A549 (cell line): Measurements from ENCODE around the gene GRAMD2A. TPM values are rescaled to one million over a fixed set of nuclear protein-coding genes. Genes with fewer than 3 reads are reported as not detected.
A peak's percentile ranks its signal among the peaks of the same experiment; 100 is the strongest.

Experiments used
- ATAC-seq, 2 experiments: fragments of 200-7000 bp in 1 of 2; fragments of >200 bp in 1 of 2; cut with Nextera tagmentation in 1 of 2; cut with Tn5 transposase in 1 of 2; 3 replicates each; pipeline versions ENCODE4 v1.8.0 to v1.9.1; 2018 to 2020; ENCODE audit warnings: mild to moderate bottlenecking in 1 of 2, moderate library complexity in 1 of 2
- CTCF ChIA-PET: fragments of 300-600 bp; sonication (Branson Sonifier 250); formaldehyde crosslinking; extraction: SDS; loops from one replicate; lab custom pipeline; 2021; ENCODE audit warnings: antibody characterized with exemption, inconsistent platforms; lab: Yijun Ruan, JAX
- POLR2A ChIA-PET: fragments of 350-600 bp; formaldehyde crosslinking; extraction: SDS; loops from one replicate; lab custom pipeline; 2021; ENCODE audit warnings: antibody characterized with exemption, inconsistent platforms; lab: Yijun Ruan, JAX
- DNase-seq, 2 experiments: peaks; one replicate each; pipeline versions ENCODE4 v3.0.0 to v3.0.0-alpha.2; 2011 to 2016; ENCODE audit warnings: low read depth in 1 of 2, low spot score in 1 of 2
- FAIRE-seq: peaks from 2 replicates; lab custom pipeline; 2011; peaks lifted over from hg19 to GRCh38; lab: Jason Lieb, UNC
- H3K27ac ChIP-seq, 2 experiments: fragments of >200 bp; sonication (Bioruptor Twin); formaldehyde crosslinking; 3 replicates each; pipeline ENCODE4 v1.5.1; 2016 to 2017
- H3K4me1 ChIP-seq: fragments of >200 bp; sonication (Bioruptor Twin); formaldehyde crosslinking; 3 replicates; pipeline ENCODE4 v1.6.1; 2016
- H3K4me2 ChIP-seq: fragments of >200 bp; sonication (Bioruptor Twin); formaldehyde crosslinking; 3 replicates; pipeline ENCODE4 v1.6.1; 2016
- H3K4me3 ChIP-seq: fragments of >200 bp; sonication (Bioruptor Twin); formaldehyde crosslinking; 3 replicates; pipeline ENCODE4 v1.5.1; 2016
- H3K9me3 ChIP-seq: fragments of >200 bp; sonication (Bioruptor Twin); formaldehyde crosslinking; 3 replicates; pipeline ENCODE4 v1.6.1; 2016
- BHLHE40 ChIP-seq: IDR thresholded peaks from 2 replicates; pipeline ENCODE4 v1.6.1; 2012; ENCODE audit warnings: low read depth, low read length, inconsistent platforms
- CBX8 ChIP-seq: fragments of 200-600 bp; sonication (generic); IDR thresholded peaks from 2 replicates; pipeline ENCODE4 v1.6.1; 2016
- CEBPB ChIP-seq, 2 experiments: fragments of >200 bp in 1 of 2; sonication (Bioruptor Twin) in 1 of 2; formaldehyde crosslinking in 1 of 2; IDR thresholded peaks; 2 replicates each; pipeline ENCODE4 v1.6.1; 2012 to 2016
- CHD2 ChIP-seq: fragments of 150-350 bp; IDR thresholded peaks from 2 replicates; pipeline ENCODE4 v1.6.1; 2014; ENCODE audit warnings: low read length; ENCODE audit not compliant: partially characterized antibody
- CHD4 ChIP-seq: fragments of 200-600 bp; sonication (generic); IDR thresholded peaks from 2 replicates; pipeline ENCODE4 v1.6.1; 2016; ENCODE audit warnings: antibody characterized with exemption, mild to moderate bottlenecking, borderline replicate concordance
- E2F6 ChIP-seq: IDR thresholded peaks from 2 replicates; pipeline ENCODE4 v1.6.1; 2012; ENCODE audit warnings: low read depth, borderline replicate concordance
- EHMT2 ChIP-seq: fragments of 200-600 bp; sonication (generic); IDR thresholded peaks from 2 replicates; pipeline ENCODE4 v1.6.1; 2016; ENCODE audit warnings: antibody characterized with exemption, low read depth, mild to moderate bottlenecking, moderate library complexity
- ELK1 ChIP-seq: fragments of 150-350 bp; IDR thresholded peaks from 2 replicates; pipeline ENCODE4 v1.6.1; 2014; ENCODE audit warnings: low read depth, mild to moderate bottlenecking, low read length
- EP300 ChIP-seq, 2 experiments: fragments of >200 bp; sonication (Bioruptor Twin); formaldehyde crosslinking; IDR thresholded peaks; 2 replicates in 1 of 2; 3 replicates in 1 of 2; pipeline ENCODE4 v1.6.1; 2016 to 2017
- ESRRA ChIP-seq: fragments of 150-350 bp; IDR thresholded peaks from 2 replicates; pipeline ENCODE4 v1.6.1; 2014; ENCODE audit warnings: mild to moderate bottlenecking, low read length, borderline replicate concordance
- FOSL2 ChIP-seq, 2 experiments: fragments of 450-650 bp in 1 of 2; fragments of >200 bp in 1 of 2; sonication (Bioruptor Twin) in 1 of 2; formaldehyde crosslinking; IDR thresholded peaks; 2 replicates each; pipeline versions ENCODE4 v1.5.0 to v1.6.1; 2016 to 2020; ENCODE audit warnings: mild to moderate bottlenecking in 1 of 2, moderate library complexity in 1 of 2
- GATA3 ChIP-seq: IDR thresholded peaks from 2 replicates; pipeline ENCODE4 v1.6.1; 2012; ENCODE audit warnings: borderline replicate concordance
- HOXA7 ChIP-seq: fragments of 250-450 bp; sonication (Bioruptor Pico); IDR thresholded peaks from 2 replicates; pipeline ENCODE4 v1.5.0; 2020; ENCODE audit warnings: mild to moderate bottlenecking, moderate library complexity
- JUN ChIP-seq, 2 experiments: fragments of >200 bp; sonication (Bioruptor Twin); formaldehyde crosslinking; IDR thresholded peaks; 2 replicates in 1 of 2; 3 replicates in 1 of 2; pipeline ENCODE4 v1.6.1; 2016 to 2017
- JUNB ChIP-seq: fragments of >200 bp; sonication (Bioruptor Twin); formaldehyde crosslinking; IDR thresholded peaks from 2 replicates; pipeline ENCODE4 v1.6.1; 2016
- KDM5A ChIP-seq: fragments of 200-600 bp; sonication (generic); IDR thresholded peaks from 2 replicates; pipeline ENCODE4 v1.6.1; 2016; ENCODE audit warnings: antibody characterized with exemption, mild to moderate bottlenecking
- MAFK ChIP-seq: fragments of 450-650 bp; IDR thresholded peaks from 2 replicates; pipeline ENCODE4 v1.6.1; 2014; ENCODE audit not compliant: partially characterized antibody
- MAX ChIP-seq: IDR thresholded peaks from 2 replicates; pipeline ENCODE4 v1.6.1; 2012
- MAZ ChIP-seq: fragments of 150-350 bp; IDR thresholded peaks from 2 replicates; pipeline ENCODE4 v1.6.1; 2014; ENCODE audit warnings: antibody characterized with exemption, low read depth, low read length, borderline replicate concordance
- MYC ChIP-seq: IDR thresholded peaks from 2 replicates; pipeline ENCODE4 v1.6.1; 2012; ENCODE audit warnings: mild to moderate bottlenecking, inconsistent platforms, low read length, improper control_type of control experiment, borderline replicate concordance
- NR3C1 ChIP-seq: fragments of >200 bp; sonication (Bioruptor Twin); formaldehyde crosslinking; IDR thresholded peaks from 3 replicates; pipeline ENCODE4 v1.6.1; 2017
- POLR2A ChIP-seq: IDR thresholded peaks from 2 replicates; pipeline ENCODE4 v1.6.1; 2012; ENCODE audit warnings: mild to moderate bottlenecking, low read length
- POLR2AphosphoS2 ChIP-seq: conservative IDR thresholded peaks from 2 replicates; pipeline ENCODE4 v1.6.1; 2012; ENCODE audit warnings: low read length, improper control_type of control experiment, inconsistent platforms
- RFX5 ChIP-seq: fragments of 450-650 bp; IDR thresholded peaks from 2 replicates; pipeline ENCODE4 v1.7.1; 2014; ENCODE audit warnings: antibody characterized with exemption, mild to moderate bottlenecking, moderate library complexity
- RNF2 ChIP-seq: fragments of 200-600 bp; sonication (generic); IDR thresholded peaks from 2 replicates; pipeline ENCODE4 v1.6.1; 2016; ENCODE audit warnings: low read depth, mild to moderate bottlenecking, antibody characterized with exemption, moderate library complexity, borderline replicate concordance
- SMC3 ChIP-seq: fragments of >200 bp; sonication (Bioruptor Twin); formaldehyde crosslinking; IDR thresholded peaks from 3 replicates; pipeline ENCODE4 v1.6.1; 2018; ENCODE audit warnings: inconsistent platforms
- ZFP36 ChIP-seq: fragments of 450-650 bp; IDR thresholded peaks from 2 replicates; pipeline ENCODE4 v1.6.1; 2014; ENCODE audit warnings: borderline replicate concordance; ENCODE audit not compliant: partially characterized antibody
- ZNF302 ChIP-seq: fragments of 250-450 bp; sonication (Bioruptor Pico); IDR thresholded peaks from 2 replicates; pipeline ENCODE4 v1.9.0; 2021; ENCODE audit warnings: inconsistent platforms, mild to moderate bottlenecking, moderate library complexity
- WGBS: methylation state at CpG from one replicate; pipeline ENCODE4 v1.1.6; 2017; ENCODE audit errors: missing lambda C conversion rate; 5-methylcytosine and 5-hydroxymethylcytosine counted together
- polyA plus RNA-seq, 4 experiments: library from polyadenylated mRNA; depleted of rRNA in 3 of 4; stranded (reverse); fragments of >200 nt; fragmentation: RNase III in 1 of 4; extraction: RNeasy Plus Mini Kit Qiagen cat#74134 plus additional on column Dnase treatment in 1 of 4; gene quantifications; 2 replicates in 3 of 4; 3 replicates in 1 of 4; pipeline ENCODE4 v1.2.3, GENCODE V29; 2011 to 2017

The GRAMD2A gene
- polyA plus RNA-seq, 2 of the 4 experiments (the other 2 are of a cell fraction), result 0.41 TPM; not detected in 1

- ChIA-PET POLR2A (interaction anchor here (1.7 kb wide), 1 partner anchor 43 kb away, joined by 7 read pairs; no protein-coding TSS in a partner anchor), CTCF (interaction anchor here (0.6 to 2.0 kb wide), 6 partner anchors 10 to 597 kb away, joined by 3 to 5 read pairs (median 4); no protein-coding TSS in a partner anchor)
- Histone ChIP-seq H3K4me1 (peaks cover 31% of the 10 kb centered on the region), H3K9me3 (no peaks in the 10 kb centered on the region), H3K27ac (peak overlapping the region; percentile 75 to 86), H3K4me2 (peak overlapping the region; percentile 90), H3K4me3 (peak overlapping the region; percentile 46)
- TF ChIP-seq HOXA7, result no peak
- TF ChIP-seq CBX8, result no peak
- no peak for TF ChIP-seq ESRRA
- no peak for TF ChIP-seq BHLHE40
- TF ChIP-seq MAX, result peak; percentile 77; the same call in 1 of the 2 replicates
- TF ChIP-seq ELK1, result no peak
- TF ChIP-seq GATA3, result peak; percentile 39; the same call in 1 of the 2 replicates
- TF ChIP-seq RNF2, result no peak; the same call in 1 of the 2 replicates
- TF ChIP-seq EP300 (IDR thresholded peaks at IDR 0.05), result no peak
- TF ChIP-seq POLR2AphosphoS2, result no peak
- TF ChIP-seq JUN (IDR thresholded peaks at IDR 0.05), result peak in 1 of 2 experiments; percentile 51; a peak in 2 of 5 replicates
- TF ChIP-seq ZNF302 (CRISPR knock-in tag), result no peak
- no peak for TF ChIP-seq RFX5
- TF ChIP-seq KDM5A, result no peak
- no peak for TF ChIP-seq CEBPB (IDR thresholded peaks at IDR 0.05)
- TF ChIP-seq MAZ, result no peak
- peak; percentile 47; the same call in 1 of the 2 replicates for TF ChIP-seq POLR2A
- no peak for TF ChIP-seq MAFK
- peak; percentile 95 for TF ChIP-seq ZFP36
- TF ChIP-seq JUNB, result no peak
- no peak for TF ChIP-seq MYC
- 0 out of 3 replicates have a peak, but pooled peaks have one; percentile 18 for TF ChIP-seq SMC3
- TF ChIP-seq CHD4, result no peak
- no peak for TF ChIP-seq EHMT2
- peak; percentile 53; the same call in 1 of the 2 replicates for TF ChIP-seq E2F6
- TF ChIP-seq FOSL2 (IDR thresholded peaks at IDR 0.05), result no peak
- no peak; the same call in 1 of the 2 replicates for TF ChIP-seq FOSL2 (CRISPR knock-in tag; IDR thresholded peaks at IDR 0.05)
- TF ChIP-seq NR3C1, result no peak
- TF ChIP-seq CHD2, result no peak
- ATAC-seq (peak; percentile 89 to 92), FAIRE-seq (no peak), DNase-seq (peak; percentile 79 to 85)
- WGBS, result 5% methylated on average over 32 of the region's 34 CpGs
Measured at GRCh38 chr15:72184165-72184811, 13.3 kb downstream of the GRAMD2A start.
